CD14-positive monocyte (primary cell): ENCODE results near the gene TTC31. TPM values are rescaled to one million over a fixed set of nuclear protein-coding genes. Genes with fewer than 3 reads are reported as not detected.

ENCODE experiments used
- DNase-seq, 3 donors: peaks; one replicate each; pipeline ENCODE4 v3.0.0-alpha.2; 2011 to 2022
- H2AFZ ChIP-seq: 2 replicates; pipeline ENCODE4 v1.6.0; 2012; ENCODE audit warnings: mild to moderate bottlenecking, low read depth, low read length, inconsistent platforms; ENCODE audit not compliant: insufficient read depth, poor library complexity, severe bottlenecking
- H3K27ac ChIP-seq, 2 donors: 1 replicate in 1 of 2; 2 replicates in 1 of 2; pipeline ENCODE4 v1.5.1; 2012 to 2013; ENCODE audit warnings: low read length in 2 of 2, control low read depth in 1 of 2, inconsistent platforms in 1 of 2, low read depth in 1 of 2, mild to moderate bottlenecking in 1 of 2
- H3K27me3 ChIP-seq, 2 donors: one replicate each; pipeline versions ENCODE4 v1.6.0 to v1.6.1; 2011 to 2013; ENCODE audit warnings: low read length in 2 of 2; ENCODE audit not compliant: control insufficient read depth in 2 of 2, insufficient read depth in 2 of 2
- H3K36me3 ChIP-seq, 2 donors: replicated peaks in 1 of 2; 1 replicate in 1 of 2; 2 replicates in 1 of 2; pipeline versions ENCODE4 v1.5.1 to v1.6.1; 2012 to 2013; ENCODE audit warnings: low read length in 2 of 2, control low read depth in 1 of 2, inconsistent platforms in 1 of 2, mild to moderate bottlenecking in 1 of 2; ENCODE audit not compliant: insufficient read depth in 2 of 2, control insufficient read depth in 1 of 2
- H3K4me1 ChIP-seq, 2 donors: 1 replicate in 1 of 2; 2 replicates in 1 of 2; pipeline versions ENCODE4 v1.5.1 to v1.6.1; 2012 to 2013; ENCODE audit warnings: low read length in 2 of 2, control low read depth in 1 of 2, inconsistent platforms in 1 of 2, mild to moderate bottlenecking in 1 of 2, moderate library complexity in 1 of 2; ENCODE audit not compliant: insufficient read depth in 2 of 2, control insufficient read depth in 1 of 2
- H3K4me2 ChIP-seq: replicated peaks from 2 replicates; pipeline ENCODE3; 2012; ENCODE audit warnings: low read length, moderate library complexity, mild to moderate bottlenecking; ENCODE audit not compliant: poor library complexity, severe bottlenecking; ENCODE audit errors: extremely low read depth
- H3K4me3 ChIP-seq, 3 experiments: fragments of 200-600 bp in 1 of 3; sonication (generic) in 1 of 3; replicated peaks in 1 of 3; 1 replicate in 2 of 3; 2 replicates in 1 of 3; pipeline ENCODE4 v1.5.1; 2011 to 2013; ENCODE audit warnings: low read length in 3 of 3, mild to moderate bottlenecking in 3 of 3, control low read depth in 2 of 3, low read depth in 2 of 3, inconsistent platforms in 1 of 3, moderate library complexity in 1 of 3
- H3K79me2 ChIP-seq: 2 replicates; pipeline ENCODE4 v1.6.0; 2012; ENCODE audit warnings: mild to moderate bottlenecking, control low read depth, inconsistent platforms, low read length, moderate library complexity; ENCODE audit not compliant: insufficient read depth
- H3K9ac ChIP-seq: 2 replicates; pipeline ENCODE4 v1.6.0; 2017; ENCODE audit warnings: low read length, mild to moderate bottlenecking; ENCODE audit not compliant: insufficient read depth, poor library complexity, severe bottlenecking
- H3K9me3 ChIP-seq, 2 donors: replicated peaks in 1 of 2; 1 replicate in 1 of 2; 2 replicates in 1 of 2; pipeline versions ENCODE4 v1.5.1 to v1.6.1; 2012 to 2013; ENCODE audit warnings: low read length in 2 of 2, control low read depth in 1 of 2; ENCODE audit not compliant: control insufficient read depth in 1 of 2, insufficient read depth in 1 of 2
- H4K20me1 ChIP-seq: 2 replicates; pipeline ENCODE4 v1.6.0; 2012; ENCODE audit warnings: mild to moderate bottlenecking, low read length, control low read depth, moderate library complexity; ENCODE audit not compliant: insufficient read depth
- H3K27ac Mint-ChIP-seq, 7 donors: one replicate each; pipeline ENCODE4 v1.8.0; 2020; ENCODE audit warnings: mild to moderate bottlenecking in 7 of 7, mixed read lengths in 7 of 7, moderate library complexity in 6 of 7, inconsistent platforms in 2 of 7
- H3K27me3 Mint-ChIP-seq, 3 donors: one replicate each; pipeline ENCODE4 v1.8.0; 2021 to 2022; ENCODE audit warnings: low read depth in 3 of 3, mild to moderate bottlenecking in 3 of 3, mixed read lengths in 3 of 3, moderate library complexity in 3 of 3, inconsistent platforms in 1 of 3
- H3K36me3 Mint-ChIP-seq, 2 donors: one replicate each; pipeline ENCODE4 v1.8.0; 2020; ENCODE audit warnings: mixed read lengths in 2 of 2, inconsistent platforms in 1 of 2, mild to moderate bottlenecking in 1 of 2
- H3K4me1 Mint-ChIP-seq: one replicate; pipeline ENCODE4 v1.8.0; 2020; ENCODE audit warnings: mild to moderate bottlenecking, mixed read lengths
- H3K4me3 Mint-ChIP-seq, 2 donors: one replicate each; pipeline ENCODE4 v1.8.0; 2020; ENCODE audit warnings: mild to moderate bottlenecking in 2 of 2, mixed read lengths in 2 of 2, moderate library complexity in 1 of 2
- H3K9me3 Mint-ChIP-seq, 7 donors: one replicate each; pipeline ENCODE4 v1.8.0; 2020 to 2022; ENCODE audit warnings: mixed read lengths in 7 of 7, mild to moderate bottlenecking in 6 of 7, moderate library complexity in 6 of 7, inconsistent platforms in 2 of 7
- WGBS: methylation state at CpG from one replicate; pipeline ENCODE4 v1.1.5; 2013; ENCODE audit warnings: missing lambda C conversion rate; ENCODE audit not compliant: insufficient coverage; 5-methylcytosine and 5-hydroxymethylcytosine counted together
- intact Hi-C, 2 donors: fragments of 100-400 bp; cut with micrococcal nuclease; formaldehyde crosslinking; loops; one replicate each; pipeline versions ENCODE4 v1.15.0 to v1.15.1; 2023
- polyA plus RNA-seq, 3 donors: library from polyadenylated mRNA; depleted of rRNA in 1 of 3; unstranded in 2 of 3; stranded (reverse) in 1 of 3; fragments of 300-500 nt in 2 of 3; fragments of >200 nt in 1 of 3; fragmentation: Illumina TruSeq in 2 of 3; gene quantifications; 1 replicate in 2 of 3; 2 replicates in 1 of 3; pipeline ENCODE4 v1.2.3, GENCODE V29; 2012 to 2021
- TF ChIP-seq, protein P1 (sequence below): fragments of 200-600 bp; IDR thresholded peaks from one replicate; pipeline ENCODE4 v1.8.0; 2022; ENCODE audit warnings: antibody characterized with exemption, mild to moderate bottlenecking

Gene TTC31
- polyA plus RNA-seq, 3 donors: 19.6 to 46.5 (median 21.3) TPM

DNA sequence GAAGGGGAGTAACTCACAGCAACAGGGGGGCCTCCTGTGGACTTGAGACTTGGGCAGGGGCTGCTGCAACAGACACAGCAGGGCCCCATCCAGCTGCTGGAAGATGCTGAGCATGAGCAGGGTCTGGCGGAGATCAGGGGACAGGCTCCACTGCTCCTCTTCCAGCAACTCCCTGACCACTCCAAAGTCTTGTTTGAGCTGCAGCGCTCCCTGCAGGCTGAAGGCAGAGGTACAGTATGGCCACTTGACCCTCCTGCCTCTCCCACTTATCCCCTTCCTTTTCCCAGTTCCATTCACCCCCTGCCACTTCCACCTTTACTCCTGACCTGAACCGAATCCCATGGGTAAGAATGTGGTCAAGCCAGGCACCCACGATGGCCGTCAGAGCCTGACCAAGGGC, 8.0 kb upstream of the TTC31 start:
- peaks cover 0 to 3% (median 0%) of the 10 kb centered on the region in 7 donors for H3K9me3 Mint-ChIP-seq
- peaks cover 35% of the 10 kb centered on the region for H3K4me1 Mint-ChIP-seq
- H3K4me3 ChIP-seq: no peak overlapping the region
- H3K9me3 ChIP-seq: no peaks in the 10 kb centered on the region
- peaks cover 35 to 41% of the 10 kb centered on the region in 2 donors for H3K4me1 ChIP-seq
- H3K79me2 ChIP-seq: peaks cover 22% of the 10 kb centered on the region
- peaks cover 14 to 24% of the 10 kb centered on the region in 2 donors for H3K36me3 ChIP-seq
- peaks cover 23 to 41% of the 10 kb centered on the region in 2 donors for H3K36me3 Mint-ChIP-seq
- H2AFZ ChIP-seq: no peak overlapping the region
- WGBS: 93% methylated on average over 5 of the region's 5 CpGs
- H3K27me3 Mint-ChIP-seq: peaks cover 0 to 2% (median 2%) of the 10 kb centered on the region in 3 donors
- peaks cover 8% of the 10 kb centered on the region for H4K20me1 ChIP-seq
- TF ChIP-seq, protein P1, sequence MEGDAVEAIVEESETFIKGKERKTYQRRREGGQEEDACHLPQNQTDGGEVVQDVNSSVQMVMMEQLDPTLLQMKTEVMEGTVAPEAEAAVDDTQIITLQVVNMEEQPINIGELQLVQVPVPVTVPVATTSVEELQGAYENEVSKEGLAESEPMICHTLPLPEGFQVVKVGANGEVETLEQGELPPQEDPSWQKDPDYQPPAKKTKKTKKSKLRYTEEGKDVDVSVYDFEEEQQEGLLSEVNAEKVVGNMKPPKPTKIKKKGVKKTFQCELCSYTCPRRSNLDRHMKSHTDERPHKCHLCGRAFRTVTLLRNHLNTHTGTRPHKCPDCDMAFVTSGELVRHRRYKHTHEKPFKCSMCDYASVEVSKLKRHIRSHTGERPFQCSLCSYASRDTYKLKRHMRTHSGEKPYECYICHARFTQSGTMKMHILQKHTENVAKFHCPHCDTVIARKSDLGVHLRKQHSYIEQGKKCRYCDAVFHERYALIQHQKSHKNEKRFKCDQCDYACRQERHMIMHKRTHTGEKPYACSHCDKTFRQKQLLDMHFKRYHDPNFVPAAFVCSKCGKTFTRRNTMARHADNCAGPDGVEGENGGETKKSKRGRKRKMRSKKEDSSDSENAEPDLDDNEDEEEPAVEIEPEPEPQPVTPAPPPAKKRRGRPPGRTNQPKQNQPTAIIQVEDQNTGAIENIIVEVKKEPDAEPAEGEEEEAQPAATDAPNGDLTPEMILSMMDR: peak; percentile 31
- intact Hi-C loops: no loop called here
- DNase-seq: no peak
- no peak overlapping the region for H3K4me2 ChIP-seq
- H3K27me3 ChIP-seq: no peaks in the 10 kb centered on the region
- no peak overlapping the region for H3K4me3 Mint-ChIP-seq
- H3K27ac ChIP-seq: no peak overlapping the region
- no peak overlapping the region for H3K27ac Mint-ChIP-seq
- H3K9ac ChIP-seq: no peak overlapping the region

DNA sequence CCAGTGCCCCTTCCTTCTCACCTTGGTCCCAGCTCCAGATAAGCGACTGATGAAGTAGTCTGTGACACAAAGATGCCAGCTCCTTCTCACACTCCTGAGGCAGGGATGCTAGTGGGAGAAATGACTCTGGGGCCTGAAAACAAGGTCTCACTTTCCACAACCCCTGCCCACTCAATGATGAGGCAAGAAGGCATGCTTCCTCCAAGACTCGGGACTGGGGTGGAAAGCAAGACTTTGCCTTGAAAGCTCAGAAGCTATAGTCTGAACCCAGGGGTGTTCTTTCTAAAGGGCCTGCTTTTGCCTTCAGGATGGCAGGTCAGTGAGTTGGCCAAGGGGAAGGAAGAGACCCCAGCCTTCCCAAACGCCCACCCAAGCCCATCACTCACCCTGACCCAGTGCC, 1.4 kb upstream of the TTC31 start:
- Histone ChIP-seq H3K79me2 (peaks cover 53% of the 10 kb centered on the region), H3K4me3 (peak overlapping the region in 2 of 3 experiments; percentile 86 to 94), H2AFZ (no peak overlapping the region), H3K9me3 (no peaks in the 10 kb centered on the region), H3K36me3 (peaks cover 13 to 27% of the 10 kb centered on the region in 2 donors), H3K27me3 (no peaks in the 10 kb centered on the region), H3K27ac (peak overlapping the region in 1 of 2 donors; percentile 90), H3K9ac (peak overlapping the region; percentile 76), H3K4me2 (peak overlapping the region; percentile 95), H3K4me1 (peaks cover 36 to 45% of the 10 kb centered on the region in 2 donors), H4K20me1 (peaks cover 28% of the 10 kb centered on the region)
- no CpG with 5 or more reads among the region's 3 CpGs for WGBS
- intact Hi-C loops: loop anchor here in 1 of 2 donors (5.0 kb wide), 1 partner anchor 46 kb away; the partner anchor contains the start of genes AUP1, DQX1 and HTRA2
- Mint-ChIP-seq H3K4me1 (peaks cover 40% of the 10 kb centered on the region), H3K36me3 (peaks cover 25 to 41% of the 10 kb centered on the region in 2 donors), H3K27me3 (peaks cover 0 to 2% (median 0%) of the 10 kb centered on the region in 3 donors), H3K27ac (peak overlapping the region in 2 of 7 donors; percentile 37 to 42), H3K9me3 (no peaks in the 10 kb centered on the region), H3K4me3 (peak overlapping the region; percentile 100)
- DNase-seq: no peak
- TF ChIP-seq, protein P1: no peak
